Ovary (tissue), 9 donors: ENCODE data around the gene PIGS. TPM values are rescaled to one million over a fixed set of nuclear protein-coding genes. Genes with fewer than 3 reads are reported as not detected.

ENCODE experiments used
- DNase-seq, 5 donors: peaks; one replicate each; pipeline ENCODE4 v3.0.0-alpha.2; 2019 to 2020
- H3K27ac ChIP-seq, 2 donors: fragments of 200-600 bp; one replicate each; pipeline versions ENCODE4 v1.5.1 to v1.8.0; 2019 to 2022
- H3K27me3 ChIP-seq: fragments of 200-600 bp; one replicate; pipeline ENCODE4 v1.8.0; 2022
- H3K36me3 ChIP-seq: fragments of 200-600 bp; sonication (generic); one replicate; pipeline ENCODE4 v1.5.1; 2019
- H3K4me1 ChIP-seq: one replicate; pipeline ENCODE4 v1.8.1; 2013; ENCODE audit warnings: mild to moderate bottlenecking, moderate library complexity; ENCODE audit not compliant: insufficient read depth
- H3K4me3 ChIP-seq: fragments of 200-600 bp; sonication (generic); one replicate; pipeline ENCODE4 v1.5.1; 2017
- H3K9me3 ChIP-seq, 2 donors: fragments of 200-600 bp in 1 of 2; sonication (generic) in 1 of 2; one replicate each; pipeline versions ENCODE4 v1.5.1 to v1.8.1; 2013 to 2019; ENCODE audit warnings: mild to moderate bottlenecking in 1 of 2, moderate library complexity in 1 of 2
- CTCF ChIP-seq, 3 donors: fragments of 450-650 bp in 2 of 3; fragments of 200-600 bp in 1 of 3; IDR thresholded peaks; one replicate each; pipeline versions ENCODE4 v1.5.1 to v1.8.0; 2016 to 2022; ENCODE audit warnings: antibody characterized with exemption in 3 of 3, mild to moderate bottlenecking in 1 of 3
- EP300 ChIP-seq: sonication (generic); formaldehyde crosslinking; IDR thresholded peaks from one replicate; pipeline ENCODE4 v1.6.1; 2017; ENCODE audit warnings: antibody characterized with exemption
- POLR2A ChIP-seq: fragments of 450-650 bp; IDR thresholded peaks from one replicate; pipeline ENCODE4 v1.6.1; 2017; ENCODE audit warnings: antibody characterized with exemption, mild to moderate bottlenecking, moderate library complexity
- WGBS, 3 donors: extraction: QIAGEN DNeasy Blood & Tissue Kit in 1 of 3; methylation state at CpG; one replicate each; pipeline versions ENCODE4 v1.1.5 to v1.1.7; 2013 to 2017; 5-methylcytosine and 5-hydroxymethylcytosine counted together
- intact Hi-C, 4 donors: fragments of 100-400 bp; cut with DNase I; formaldehyde crosslinking; loops; one replicate each; pipeline versions ENCODE4 v1.11.0 to v1.15.1; 2022 to 2023
- polyA plus RNA-seq, 2 donors: library from polyadenylated mRNA; stranded (reverse); fragments of 200-250 nt in 1 of 2; fragments of 350-450 nt in 1 of 2; fragmentation: Illumina TruSeq in 1 of 2; extraction: RNeasy Lipid Tissue Mini Kit (QIAGEN cat#74804) in 1 of 2; gene quantifications; one replicate each; pipeline ENCODE4 v1.2.3, GENCODE V29; 2013 to 2014
- total RNA-seq, 7 donors: library from RNA; depleted of rRNA in 2 of 7; stranded (reverse); fragments of >200 nt in 2 of 7; fragmentation: NEBNext Ultra II Directional in 3 of 7; extraction: Animal tissue kit (Norgen Biotek cat#: 25700) in 3 of 7; gene quantifications; one replicate each; pipeline versions ENCODE4 v1.1.0 to v1.2.4, GENCODE V29; 2016 to 2023
- donor health status: DM: no; HTN: no; CAD: no; lungs with moderate emphysema.
- donor health status: DM: no; HTN: no; CAD: no.
- donor health status: Bipolar disorder and iron deficiency.
- donor health status: DM: yes; HTN: yes; CAD: no.
- donor health status: DM: no; HTN: no; CAD: no.
- donor health status: DM: yes; HTN: yes; CAD: no.

Gene PIGS
- total and polyA plus RNA-seq, 9 donors = 16.1 to 64.8 (median 33.5) TPM

- Histone ChIP-seq H3K27me3 (no peaks in the 10 kb centered on the region), H3K4me1 (peaks cover 6% of the 10 kb centered on the region), H3K36me3 (no peaks in the 10 kb centered on the region), H3K9me3 (no peaks in the 10 kb centered on the region), H3K27ac (no peak overlapping the region), H3K4me3 (no peak overlapping the region)
- DNase-seq = no peak
- intact Hi-C loops = no loop called here
- 82 to 100% (median 100%) methylated on average over 1 of the region's 1 CpG for WGBS, 3 donors
- TF ChIP-seq POLR2A = no peak
- no peak for TF ChIP-seq CTCF (IDR thresholded peaks at IDR 0.05)
- TF ChIP-seq EP300 = no peak
These were observed 20.5 kb downstream of the PIGS start for GRCh38 chr17:28550858-28551257.

- H3K27me3 ChIP-seq = no peaks in the 10 kb centered on the region
- intact Hi-C loops = no loop called here
- DNase-seq = no peak
- H3K27ac ChIP-seq = no peak overlapping the region
- no peaks in the 10 kb centered on the region for H3K9me3 ChIP-seq
- H3K4me3 ChIP-seq = no peak overlapping the region
- H3K36me3 ChIP-seq = no peaks in the 10 kb centered on the region
- TF ChIP-seq EP300 = no peak
- no peak for TF ChIP-seq POLR2A
- no peak for TF ChIP-seq CTCF (IDR thresholded peaks at IDR 0.05)
- 80 to 93% (median 91%) methylated on average over 3 of the region's 3 CpGs for WGBS, 3 donors
- peaks cover 6% of the 10 kb centered on the region for H3K4me1 ChIP-seq
These were observed 21.8 kb downstream of the PIGS start for GRCh38 chr17:28549236-28550132.

- Histone ChIP-seq H3K9me3 (no peaks in the 10 kb centered on the region), H3K27ac (no peak overlapping the region), H3K27me3 (no peaks in the 10 kb centered on the region), H3K4me3 (no peak overlapping the region), H3K4me1 (peaks cover 6% of the 10 kb centered on the region), H3K36me3 (no peaks in the 10 kb centered on the region)
- TF ChIP-seq POLR2A = no peak
- TF ChIP-seq CTCF (IDR thresholded peaks at IDR 0.05) = no peak
- no peak for TF ChIP-seq EP300
- DNase-seq = no peak
- 85 to 90% (median 89%) methylated on average over 6 of the region's 6 CpGs for WGBS, 3 donors
- intact Hi-C loops = no loop called here
These were observed 22.8 kb downstream of the PIGS start for GRCh38 chr17:28548417-28549130.

- intact Hi-C loops = no loop called here
- 73 to 74% (median 74%) methylated on average over 26 of the region's 26 CpGs for WGBS, 3 donors
- peak; percentile 44 to 80 (median 70) for DNase-seq
- H3K9me3 ChIP-seq = no peaks in the 10 kb centered on the region
- TF ChIP-seq POLR2A (no peak), CTCF (IDR thresholded peaks at IDR 0.05) (peak; percentile 42 to 61 (median 58)), EP300 (no peak)
- no peaks in the 10 kb centered on the region for H3K36me3 ChIP-seq
- H3K4me3 ChIP-seq = no peak overlapping the region
- no peaks in the 10 kb centered on the region for H3K27me3 ChIP-seq
- no peak overlapping the region for H3K27ac ChIP-seq
- H3K4me1 ChIP-seq = peaks cover 6% of the 10 kb centered on the region
These were observed 23.5 kb downstream of the PIGS start for GRCh38 chr17:28547623-28548416.
